HG03045 (cell line): ENCODE results near the gene OR10G2.
"Not testable (repeated sequence)": the region's sequence is repeated elsewhere in the genome, so short reads cannot be mapped to it uniquely, and the experiment has no call there.

ENCODE experiments used
- ATAC-seq: cut with Tn5 transposase; IDR thresholded peaks from one replicate; pipeline ENCODE4 v1.9.1; 2021; ENCODE audit warnings: mild to moderate bottlenecking, moderate library complexity; ENCODE audit not compliant: unreplicated experiment

Gene OR10G2

GRCh38 chr14:21634840-21635239, at the start of gene OR10G2:
Gene OR10G2 (minus strand): TSS chr14:21634940. CDS start chr14:21634842, 98 bp downstream.
- ATAC-seq, result no peak

- no peak for ATAC-seq
Measured at GRCh38 chr14:21680072-21680471, 45.3 kb upstream of the OR10G2 start.

GRCh38 chr14:21675566-21675965, 40.8 kb upstream of the OR10G2 start:
- no peak for ATAC-seq

- no peak for ATAC-seq
Measured at GRCh38 chr14:21673718-21674117, 39.0 kb upstream of the OR10G2 start, which contains the start of gene OR4E1. Gene OR4E1 (minus strand): TSS chr14:21673818. CDS start chr14:21670935, 2,883 bp downstream.

- no peak for ATAC-seq
Measured at GRCh38 chr14:21672116-21672515, 37.4 kb upstream of the OR10G2 start.

- no peak for ATAC-seq
Measured at GRCh38 chr14:21671371-21671770, 36.6 kb upstream of the OR10G2 start.

GRCh38 chr14:21669284-21669683, 34.5 kb upstream of the OR10G2 start:
- no peak for ATAC-seq

- no peak for ATAC-seq
Measured at GRCh38 chr14:21668377-21668776, 33.6 kb upstream of the OR10G2 start.

GRCh38 chr14:21656980-21657379, 22.2 kb upstream of the OR10G2 start:
- no peak for ATAC-seq

- no peak for ATAC-seq
Measured at GRCh38 chr14:21654215-21654614, 19.5 kb upstream of the OR10G2 start.

- no peak for ATAC-seq
Measured at GRCh38 chr14:21653331-21653885, 18.7 kb upstream of the OR10G2 start, which contains the start of gene OR4E2. Gene OR4E2 (plus strand): TSS chr14:21653835. CDS start chr14:21665083, 11,248 bp downstream.

- no peak for ATAC-seq
Measured at GRCh38 chr14:21652209-21652808, 17.6 kb upstream of the OR10G2 start.

GRCh38 chr14:21647380-21647779, 12.6 kb upstream of the OR10G2 start:
- no peak for ATAC-seq

GRCh38 chr14:21643407-21643806, 8.7 kb upstream of the OR10G2 start:
- no peak for ATAC-seq

GRCh38 chr14:21642683-21643082, 7.9 kb upstream of the OR10G2 start:
- no peak for ATAC-seq

GRCh38 chr14:21631084-21631483, 3.7 kb downstream of the OR10G2 start:
- ATAC-seq, result no peak

GRCh38 chr14:21630503-21630902, 4.2 kb downstream of the OR10G2 start:
- not testable (repeated sequence) for ATAC-seq

- no peak for ATAC-seq
Measured at GRCh38 chr14:21626491-21627230, 8.1 kb downstream of the OR10G2 start.

- ATAC-seq, result no peak
Measured at GRCh38 chr14:21617614-21618013, 17.1 kb downstream of the OR10G2 start.

- ATAC-seq, result no peak
Measured at GRCh38 chr14:21614240-21614639, 20.5 kb downstream of the OR10G2 start.

- no peak for ATAC-seq
Measured at GRCh38 chr14:21612324-21612723, 22.4 kb downstream of the OR10G2 start.

GRCh38 chr14:21602181-21602580, 32.6 kb downstream of the OR10G2 start:
- not testable (repeated sequence) for ATAC-seq
